ENCODE measurements around the gene RBMX. TPM values are rescaled to one million over a fixed set of nuclear protein-coding genes. Genes with fewer than 3 reads are reported as not detected.

RBMX gene
- total and polyA plus RNA-seq, 2 donors (not counting 3 experiments of a cell fraction or from before 2014, with no cell fraction given) = 117 to 235 TPM

DNA sequence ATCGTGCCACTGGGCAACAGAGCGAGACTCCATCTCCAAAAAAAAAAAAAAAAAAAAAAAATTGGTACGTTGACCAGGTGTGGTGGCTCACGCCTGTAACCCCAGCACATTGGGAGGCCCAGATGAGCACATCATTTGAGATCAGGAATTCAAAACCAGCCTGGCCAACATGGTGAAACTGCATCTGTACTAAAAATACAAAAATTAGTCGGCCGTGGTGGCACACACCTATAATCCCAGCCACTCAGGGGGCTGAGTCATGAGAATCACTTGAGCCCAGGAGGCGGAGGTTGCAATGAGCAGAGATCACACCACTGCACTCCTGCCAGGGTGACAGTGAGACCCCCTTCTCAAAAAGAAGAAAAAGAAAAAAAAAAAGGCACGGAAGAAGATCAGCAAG, 24.5 kb downstream of the RBMX start:
- DNase-seq (ENCODE audit: low read depth, low spot score) = no peak
- H3K36me3 ChIP-seq (ENCODE audit: control insufficient read depth in 2 of 2, extremely low read depth in 1 of 2, insufficient read depth in 2 of 2, low read length in 2 of 2) = no peaks in the 10 kb centered on the region
- H3K4me2 ChIP-seq (ENCODE audit: insufficient read depth, low read length) = no peak overlapping the region
- dilution Hi-C loops (cut with MboI; ENCODE audit: extremely low pct_ligation_motif_present, low sequenced_read_pairs) = no loop called here
- no TSS peak for BruUV-seq (replicated peaks)
- no peaks in the 10 kb centered on the region for H3K9me1 ChIP-seq (replicated peaks; ENCODE audit: control insufficient read depth, extremely low read depth, insufficient read depth, low read length)
- H3K4me3 ChIP-seq (replicated peaks in 1 of 3; ENCODE audit: insufficient read depth in 1 of 3, low read depth in 1 of 3, low read length in 3 of 3) = no peak overlapping the region
- H3K9me3 ChIP-seq (replicated peaks; ENCODE audit: control insufficient read depth, insufficient read depth, low read length) = no peaks in the 10 kb centered on the region
- intact Hi-C loops (cut with micrococcal nuclease) = no loop called here
- H3K27ac ChIP-seq (ENCODE audit: insufficient read depth, low read depth, low read length) = no peak overlapping the region
- no peak for FAIRE-seq
- H3K9ac ChIP-seq (replicated peaks; ENCODE audit: extremely low read depth, insufficient read depth, low read length) = no peak overlapping the region
- H4K20me1 ChIP-seq (replicated peaks; ENCODE audit: control insufficient read depth, extremely low read depth, insufficient read depth, low read length) = no peaks in the 10 kb centered on the region
- no peaks in the 10 kb centered on the region for H3K27me3 ChIP-seq (ENCODE audit: control insufficient read depth in 2 of 2, insufficient read depth in 2 of 2, low read length in 2 of 2)
- POLR2A ChIA-PET = interaction anchor here (0.7 kb wide), 1 partner anchor 25 kb away, joined by 5 read pairs; the partner anchor contains the start of gene RBMX
- no peaks in the 10 kb centered on the region for H3K79me2 ChIP-seq (ENCODE audit: control insufficient read depth, insufficient read depth, low read length)
- TF ChIP-seq JUN (IDR thresholded peaks at IDR 0.05; ENCODE audit: borderline replicate concordance, insufficient read depth, insufficient read length, low read depth) = no peak
- TF ChIP-seq GATA2 (IDR thresholded peaks at IDR 0.05; ENCODE audit: insufficient read depth, insufficient read length, low read depth, low read length) = no peak
- TF ChIP-seq POLR2A (IDR thresholded peaks at IDR 0.05; ENCODE audit: low read depth, low read length) = no peak
- TF ChIP-seq, protein P1, sequence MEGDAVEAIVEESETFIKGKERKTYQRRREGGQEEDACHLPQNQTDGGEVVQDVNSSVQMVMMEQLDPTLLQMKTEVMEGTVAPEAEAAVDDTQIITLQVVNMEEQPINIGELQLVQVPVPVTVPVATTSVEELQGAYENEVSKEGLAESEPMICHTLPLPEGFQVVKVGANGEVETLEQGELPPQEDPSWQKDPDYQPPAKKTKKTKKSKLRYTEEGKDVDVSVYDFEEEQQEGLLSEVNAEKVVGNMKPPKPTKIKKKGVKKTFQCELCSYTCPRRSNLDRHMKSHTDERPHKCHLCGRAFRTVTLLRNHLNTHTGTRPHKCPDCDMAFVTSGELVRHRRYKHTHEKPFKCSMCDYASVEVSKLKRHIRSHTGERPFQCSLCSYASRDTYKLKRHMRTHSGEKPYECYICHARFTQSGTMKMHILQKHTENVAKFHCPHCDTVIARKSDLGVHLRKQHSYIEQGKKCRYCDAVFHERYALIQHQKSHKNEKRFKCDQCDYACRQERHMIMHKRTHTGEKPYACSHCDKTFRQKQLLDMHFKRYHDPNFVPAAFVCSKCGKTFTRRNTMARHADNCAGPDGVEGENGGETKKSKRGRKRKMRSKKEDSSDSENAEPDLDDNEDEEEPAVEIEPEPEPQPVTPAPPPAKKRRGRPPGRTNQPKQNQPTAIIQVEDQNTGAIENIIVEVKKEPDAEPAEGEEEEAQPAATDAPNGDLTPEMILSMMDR (IDR thresholded peaks at IDR 0.05; ENCODE audit: extremely low read depth in 1 of 2, insufficient read depth in 1 of 2, low read depth in 1 of 2, low read length in 2 of 2) = no peak
- TF ChIP-seq, protein P2, sequence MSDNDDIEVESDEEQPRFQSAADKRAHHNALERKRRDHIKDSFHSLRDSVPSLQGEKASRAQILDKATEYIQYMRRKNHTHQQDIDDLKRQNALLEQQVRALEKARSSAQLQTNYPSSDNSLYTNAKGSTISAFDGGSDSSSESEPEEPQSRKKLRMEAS (IDR thresholded peaks at IDR 0.05; ENCODE audit: insufficient read depth, insufficient read length) = no peak
- TF ChIP-seq POLR2AphosphoS5 (IDR thresholded peaks at IDR 0.05; ENCODE audit: insufficient read depth, low read depth, low read length) = no peak
- no peak for TF ChIP-seq FOS (IDR thresholded peaks at IDR 0.05; ENCODE audit: borderline replicate concordance, insufficient read depth, low read length)
- no peak for TF ChIP-seq MYC (IDR thresholded peaks at IDR 0.05; ENCODE audit: low read depth, low read length)
- TF ChIP-seq EZH2 (IDR thresholded peaks at IDR 0.05; ENCODE audit: borderline replicate concordance, low read depth, low read length, severe bottlenecking) = no peak
- H3K4me1 ChIP-seq (ENCODE audit: control insufficient read depth, extremely low read depth, insufficient read depth, low read length) = no peaks in the 10 kb centered on the region
- CTCF ChIA-PET = no interaction called here
- H2AFZ ChIP-seq (ENCODE audit: low read depth, low read length) = no peak overlapping the region

Data from endothelial cell of umbilical vein (primary cell).